Measurements from ENCODE around the gene MXRA8. TPM values are rescaled to one million over a fixed set of nuclear protein-coding genes. Genes with fewer than 3 reads are reported as not detected.

The MXRA8 gene
- total RNA-seq, 1 experiment from 2014 or later: 9.6 TPM

- no peak for DNase-seq
- Histone ChIP-seq H2BK20ac (ENCODE audit: low read depth, low read length, poor library complexity, severe bottlenecking) (no peak overlapping the region), H3K79me2 (ENCODE audit: insufficient read depth, low read length) (peaks cover 3% of the 10 kb centered on the region; the same call in 1 of the 2 replicates), H3K4me1 (ENCODE audit: insufficient read depth, low read length) (no peaks in the 10 kb centered on the region; the same call in 1 of the 2 replicates), H2AFZ (ENCODE audit: low read length) (no peak overlapping the region), H3K4me2 (ENCODE audit: insufficient read depth, insufficient read length, low read length) (no peak overlapping the region), H4K8ac (replicated peaks; ENCODE audit: insufficient read length, low read depth, low read length) (no peak overlapping the region), H3K18ac (ENCODE audit: insufficient read length, low read depth, low read length) (no peak overlapping the region), H3K23ac (ENCODE audit: insufficient read length, low read depth, low read length) (no peak overlapping the region), H2BK5ac (ENCODE audit: insufficient read length, low read length) (no peak overlapping the region), H2AK5ac (ENCODE audit: insufficient read length, low read length) (no peak overlapping the region), H3K9me3 (ENCODE audit: control insufficient read depth, low read depth, low read length) (no peaks in the 10 kb centered on the region), H2BK120ac (ENCODE audit: low read depth, low read length, poor library complexity, severe bottlenecking) (no peak overlapping the region), H3K4ac (ENCODE audit: low read depth, low read length) (no peak overlapping the region), H3K9ac (ENCODE audit: extremely low read depth, insufficient read length, low read length) (no peak overlapping the region), H2BK12ac (ENCODE audit: insufficient read length, low read depth, low read length) (no peak overlapping the region), H3K23me2 (ENCODE audit: insufficient read length, low read depth, low read length, poor library complexity, severe bottlenecking) (peaks cover 9% of the 10 kb centered on the region), H3K56ac (ENCODE audit: insufficient read length, low read depth, low read length) (no peak overlapping the region), H3K27me3 (ENCODE audit: insufficient read depth, low read length) (no peaks in the 10 kb centered on the region), H4K20me1 (ENCODE audit: control insufficient read depth, insufficient read depth, insufficient read length) (peaks cover 3% of the 10 kb centered on the region), H3K27ac (ENCODE audit: insufficient read length, low read depth, low read length) (no peak overlapping the region), H3K79me1 (ENCODE audit: insufficient read depth, low read depth, low read length, poor library complexity, severe bottlenecking) (peaks cover 13% of the 10 kb centered on the region), H3K14ac (ENCODE audit: insufficient read depth, low read length) (no peak overlapping the region), H3T11ph (ENCODE audit: low read length) (no peak overlapping the region), H4K91ac (ENCODE audit: insufficient read length, low read depth, low read length) (no peak overlapping the region), H4K5ac (ENCODE audit: insufficient read length, low read depth, low read length) (no peak overlapping the region), H2BK15ac (ENCODE audit: low read depth, low read length) (no peak overlapping the region)
- TF ChIP-seq, protein P1, sequence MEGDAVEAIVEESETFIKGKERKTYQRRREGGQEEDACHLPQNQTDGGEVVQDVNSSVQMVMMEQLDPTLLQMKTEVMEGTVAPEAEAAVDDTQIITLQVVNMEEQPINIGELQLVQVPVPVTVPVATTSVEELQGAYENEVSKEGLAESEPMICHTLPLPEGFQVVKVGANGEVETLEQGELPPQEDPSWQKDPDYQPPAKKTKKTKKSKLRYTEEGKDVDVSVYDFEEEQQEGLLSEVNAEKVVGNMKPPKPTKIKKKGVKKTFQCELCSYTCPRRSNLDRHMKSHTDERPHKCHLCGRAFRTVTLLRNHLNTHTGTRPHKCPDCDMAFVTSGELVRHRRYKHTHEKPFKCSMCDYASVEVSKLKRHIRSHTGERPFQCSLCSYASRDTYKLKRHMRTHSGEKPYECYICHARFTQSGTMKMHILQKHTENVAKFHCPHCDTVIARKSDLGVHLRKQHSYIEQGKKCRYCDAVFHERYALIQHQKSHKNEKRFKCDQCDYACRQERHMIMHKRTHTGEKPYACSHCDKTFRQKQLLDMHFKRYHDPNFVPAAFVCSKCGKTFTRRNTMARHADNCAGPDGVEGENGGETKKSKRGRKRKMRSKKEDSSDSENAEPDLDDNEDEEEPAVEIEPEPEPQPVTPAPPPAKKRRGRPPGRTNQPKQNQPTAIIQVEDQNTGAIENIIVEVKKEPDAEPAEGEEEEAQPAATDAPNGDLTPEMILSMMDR (conservative IDR thresholded peaks at IDR 0.05): no peak
- Mint-ChIP-seq H3K27me3 (ENCODE audit: low read depth) (no peaks in the 10 kb centered on the region), H3K4me3 (no peak overlapping the region), H3K4me1 (peaks cover 6 to 15% of the 10 kb centered on the region in 2 experiments), H3K36me3 (ENCODE audit: insufficient read depth in 1 of 3, low read depth in 3 of 3) (peaks cover 17 to 19% (median 18%) of the 10 kb centered on the region in 3 experiments), H3K9me3 (peaks cover 0 to 8% of the 10 kb centered on the region in 2 experiments; a peak in 3 of 5 replicates), H3K27ac (no peak overlapping the region)
- no CpG with 5 or more reads among the region's 16 CpGs for WGBS (ENCODE audit: extremely low coverage, insufficient read length, low lambda C conversion rate)
Measured at GRCh38 chr1:1345384-1345783, 13.0 kb downstream of the MXRA8 start.

All from H9 (cell line).